ENCODE results near the gene CHMP4A.

CHMP4A gene

DNA sequence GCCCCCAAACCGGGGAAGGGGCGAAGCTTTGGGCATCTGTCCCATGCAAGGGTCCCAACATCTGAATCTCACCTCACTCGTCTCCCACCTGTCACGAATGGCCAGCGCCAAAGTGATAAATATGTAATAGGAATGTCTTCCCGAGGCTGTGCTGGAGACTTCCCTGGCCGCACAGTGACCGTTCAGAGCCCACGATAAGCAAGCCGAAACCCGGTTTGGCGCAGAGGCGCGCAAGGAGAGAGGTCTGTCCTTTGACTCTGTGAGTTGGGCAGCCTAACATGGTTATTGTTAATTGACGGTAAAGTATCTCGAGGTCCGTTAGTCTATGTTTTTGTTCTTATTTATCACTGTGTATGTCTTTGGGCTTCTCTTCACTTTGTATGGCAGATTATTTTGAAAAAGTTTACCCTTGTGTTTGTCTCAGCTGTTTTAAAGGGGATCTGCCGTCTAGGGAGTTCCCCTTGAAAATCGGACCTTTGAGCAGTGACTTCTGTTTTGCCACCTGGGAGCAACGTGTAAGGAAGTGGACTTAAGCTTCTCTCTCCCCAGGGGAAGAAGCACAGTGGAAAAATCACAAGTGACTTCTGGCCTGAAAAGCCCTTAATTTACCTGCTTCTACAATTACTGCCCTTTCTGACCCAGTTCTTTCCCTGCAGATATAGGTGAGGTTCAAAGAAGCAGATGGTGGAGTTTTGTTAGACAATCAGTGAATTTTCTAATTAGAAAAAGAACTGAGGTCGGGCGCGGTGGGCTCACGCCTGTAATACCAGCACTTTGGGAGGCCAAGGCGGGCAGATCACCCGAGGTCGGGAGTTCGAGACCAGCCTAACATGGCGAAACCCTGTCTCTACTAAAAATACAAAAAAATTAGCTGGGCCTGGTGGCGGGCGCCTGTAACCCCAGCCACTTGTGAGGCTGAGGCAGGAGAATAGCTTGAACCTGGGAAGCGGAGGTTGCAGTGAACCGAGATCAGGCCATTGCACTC lies 16.9 kb downstream of the CHMP4A start:
- no peaks in the 10 kb centered on the region for H3K9me3 Mint-ChIP-seq (ENCODE audit: low read depth)
- H3K4me3 Mint-ChIP-seq: peak overlapping the region; percentile 91
- peaks cover 51% of the 10 kb centered on the region for H3K4me1 Mint-ChIP-seq (ENCODE audit: low read depth)

DNA sequence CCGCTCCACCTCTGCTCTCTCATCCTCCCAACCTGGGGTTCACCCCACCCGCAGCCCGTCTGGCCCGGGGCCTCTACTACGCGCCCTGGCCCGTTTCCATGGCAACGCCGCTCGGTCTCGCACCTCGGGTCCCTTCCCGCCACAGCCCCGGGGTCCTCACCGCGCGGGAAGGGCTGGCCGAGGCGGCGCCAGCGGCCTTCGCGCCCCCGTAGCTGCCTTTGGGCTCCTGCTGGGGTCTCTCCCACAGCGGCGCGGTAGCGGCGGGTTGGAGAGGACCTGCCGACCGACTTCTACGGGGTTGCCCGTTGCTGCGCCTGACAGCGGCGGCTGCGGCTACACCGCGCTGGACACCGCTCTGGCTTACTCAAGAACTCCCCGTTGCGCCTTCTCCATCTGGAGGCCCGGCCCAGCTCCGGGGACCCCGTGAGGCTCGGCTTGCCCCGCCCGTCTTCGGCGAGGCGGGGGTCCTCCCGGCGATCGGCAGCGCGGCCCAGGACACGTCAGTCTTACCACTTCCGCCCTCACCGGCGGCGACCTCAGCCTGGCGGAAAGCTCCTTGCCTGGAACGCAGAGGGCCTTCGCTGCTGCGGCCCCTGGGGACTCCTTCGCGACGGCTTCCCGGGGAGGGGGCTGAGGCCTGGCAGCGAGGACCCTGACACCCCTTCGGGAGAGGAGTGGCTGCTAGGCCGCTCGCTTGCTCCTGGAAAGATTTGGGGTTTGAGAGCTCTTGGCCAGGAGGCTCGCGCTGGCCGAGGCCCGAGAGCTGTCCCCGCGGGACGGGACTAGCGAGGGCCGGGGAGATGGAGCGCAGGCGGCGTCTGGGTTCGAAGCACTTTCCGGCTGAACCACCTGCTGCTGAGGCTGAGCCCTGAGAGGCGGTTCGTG lies 17.9 kb downstream of the CHMP4A start, which contains the start of gene TM9SF1:
TSS of gene TM9SF1 (minus strand) at position 256 of the 885 bp plus-strand sequence. CDS start 422 bp downstream, outside the sequence.
- Mint-ChIP-seq H3K36me3 (peaks cover 14% of the 10 kb centered on the region), H3K4me3 (peak within 1 kb of the TSS; percentile 91), H3K4me1 (ENCODE audit: low read depth) (peaks cover 54% of the 10 kb centered on the region), H3K27me3 (no peaks in the 10 kb centered on the region), H3K9me3 (ENCODE audit: low read depth) (no peaks in the 10 kb centered on the region), H3K27ac (peak within 1 kb of the TSS; percentile 97)

More for the DNA sequence above, 16.9 kb downstream of the CHMP4A start:
- Mint-ChIP-seq H3K36me3 (peaks cover 15% of the 10 kb centered on the region), H3K27me3 (no peaks in the 10 kb centered on the region), H3K27ac (peak overlapping the region; percentile 97)

DNA sequence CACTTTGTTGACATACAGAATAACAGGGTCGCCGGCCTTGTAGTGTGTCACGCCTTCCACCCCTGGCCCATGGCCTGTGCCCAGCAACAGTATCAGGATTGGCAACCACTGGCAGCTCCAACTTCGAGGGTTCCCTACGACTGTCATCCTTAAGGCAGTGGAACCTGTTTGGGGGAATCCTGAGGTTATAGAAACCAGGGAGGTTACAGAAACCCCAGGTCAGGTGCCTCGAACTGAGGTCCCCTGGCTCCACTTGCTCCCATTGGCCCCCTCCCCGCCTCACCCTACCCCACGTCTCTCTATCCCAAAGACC lies 18.5 kb downstream of the CHMP4A start:
- Mint-ChIP-seq H3K27me3 (no peaks in the 10 kb centered on the region), H3K9me3 (ENCODE audit: low read depth) (no peaks in the 10 kb centered on the region), H3K36me3 (peaks cover 14% of the 10 kb centered on the region), H3K4me3 (peak overlapping the region; percentile 91), H3K4me1 (ENCODE audit: low read depth) (peaks cover 58% of the 10 kb centered on the region), H3K27ac (peak overlapping the region; percentile 97)

DNA sequence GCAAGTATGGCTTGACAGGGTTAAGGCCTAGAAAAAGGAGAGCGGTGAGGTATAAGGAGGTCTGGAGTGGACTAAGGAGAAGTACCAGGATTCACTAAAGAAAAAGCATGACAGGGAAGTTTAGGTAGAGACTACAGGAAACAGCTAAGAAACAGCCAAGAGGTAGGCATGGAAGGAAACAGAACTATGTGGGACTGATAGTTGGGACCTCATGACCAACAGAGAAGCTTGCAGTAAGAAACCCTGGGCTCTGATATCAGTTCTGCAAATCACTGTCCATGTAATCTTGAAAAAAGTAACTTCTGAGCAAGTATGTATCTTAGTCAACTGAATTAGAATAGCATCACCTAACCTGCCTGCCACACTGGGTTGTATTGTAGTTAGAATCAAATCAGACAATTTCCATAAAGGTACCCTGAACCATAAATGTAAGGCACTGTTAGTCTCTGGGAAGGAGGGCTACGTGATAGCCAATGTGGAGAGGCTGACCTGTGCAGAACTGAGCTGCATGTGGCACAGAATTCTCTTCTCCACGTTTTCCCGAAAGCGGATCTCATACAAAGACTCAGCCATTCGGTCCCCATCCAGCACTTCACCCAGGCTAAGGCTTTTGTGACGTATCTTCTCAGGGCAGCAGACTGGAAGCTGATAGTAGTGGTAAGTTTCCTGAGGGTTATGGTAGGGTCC lies 19.0 kb downstream of the CHMP4A start:
- no peaks in the 10 kb centered on the region for H3K9me3 Mint-ChIP-seq (ENCODE audit: low read depth)
- H3K4me1 Mint-ChIP-seq (ENCODE audit: low read depth): peaks cover 59% of the 10 kb centered on the region
- peak overlapping the region; percentile 91 for H3K4me3 Mint-ChIP-seq
- H3K27ac Mint-ChIP-seq: peak overlapping the region; percentile 97
- no peaks in the 10 kb centered on the region for H3K27me3 Mint-ChIP-seq
- peaks cover 14% of the 10 kb centered on the region for H3K36me3 Mint-ChIP-seq

DNA sequence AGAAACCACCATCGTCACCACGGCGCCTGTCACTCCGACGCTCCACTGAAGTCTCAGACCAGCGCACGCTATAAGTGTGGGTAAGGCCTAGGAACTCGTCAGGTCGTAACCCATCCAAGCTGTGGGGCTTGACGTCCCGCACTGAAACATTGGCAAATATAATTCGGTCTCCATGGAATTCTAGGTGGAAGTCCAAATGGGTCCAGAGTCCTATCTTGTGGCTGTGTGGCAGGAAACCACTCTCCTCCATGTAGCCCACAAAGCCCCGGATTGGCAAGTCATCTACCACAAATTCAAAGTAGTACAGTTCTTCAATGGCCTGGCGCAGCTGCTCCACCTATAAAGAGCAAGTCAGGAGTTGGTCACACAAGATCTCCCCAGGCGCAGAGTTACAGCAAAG lies 20.4 kb downstream of the CHMP4A start:
- Mint-ChIP-seq H3K36me3 (peaks cover 13% of the 10 kb centered on the region), H3K9me3 (ENCODE audit: low read depth) (no peaks in the 10 kb centered on the region), H3K4me1 (ENCODE audit: low read depth) (peaks cover 55% of the 10 kb centered on the region), H3K27me3 (no peaks in the 10 kb centered on the region), H3K4me3 (peak overlapping the region; percentile 44), H3K27ac (peak overlapping the region; percentile 46)

DNA sequence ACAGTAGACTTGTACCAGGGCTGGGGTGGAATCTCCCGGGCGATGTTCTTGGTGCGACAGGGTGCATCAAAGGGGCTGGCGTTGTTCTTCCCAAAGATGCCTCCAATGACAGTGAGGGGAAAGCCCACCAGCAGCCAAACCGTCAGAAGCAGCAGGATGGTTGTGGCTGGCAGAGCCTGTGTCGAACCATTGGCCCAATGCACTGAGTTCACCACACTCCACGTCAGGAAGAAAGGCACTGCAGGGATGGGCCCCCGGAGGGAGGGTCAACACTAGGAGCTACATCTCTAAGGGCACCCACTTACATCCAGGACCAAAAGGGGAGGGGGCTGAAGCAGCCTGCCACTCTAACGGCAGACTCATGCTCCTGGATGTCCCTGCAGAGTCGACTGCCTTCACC lies 22.9 kb downstream of the CHMP4A start:
- Mint-ChIP-seq H3K36me3 (peaks cover 18% of the 10 kb centered on the region), H3K4me1 (ENCODE audit: low read depth) (peaks cover 52% of the 10 kb centered on the region), H3K4me3 (no peak overlapping the region), H3K27ac (no peak overlapping the region), H3K9me3 (ENCODE audit: low read depth) (no peaks in the 10 kb centered on the region), H3K27me3 (no peaks in the 10 kb centered on the region)

DNA sequence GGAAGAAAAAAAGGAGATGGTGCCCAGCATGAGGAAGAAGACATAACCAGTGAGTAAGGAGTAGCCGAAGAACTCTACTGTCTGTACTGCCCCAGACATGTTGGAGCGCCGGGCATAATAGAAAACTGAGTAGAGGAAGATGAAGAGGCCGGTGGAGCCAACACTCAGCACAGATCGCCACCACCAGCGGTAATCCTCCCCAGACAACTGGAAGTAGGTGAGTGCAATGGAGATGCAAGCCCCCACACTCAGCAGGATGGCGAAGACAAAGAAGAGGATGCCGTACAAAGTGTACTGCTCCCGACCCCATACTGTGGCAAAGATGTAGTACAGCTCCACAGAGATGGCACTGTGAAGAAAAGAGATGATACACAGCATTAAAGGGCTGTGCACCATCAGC lies 23.8 kb downstream of the CHMP4A start:
- Mint-ChIP-seq H3K36me3 (peaks cover 18% of the 10 kb centered on the region), H3K4me1 (ENCODE audit: low read depth) (peaks cover 48% of the 10 kb centered on the region), H3K4me3 (peak overlapping the region; percentile 93), H3K27me3 (no peaks in the 10 kb centered on the region), H3K9me3 (ENCODE audit: low read depth) (no peaks in the 10 kb centered on the region), H3K27ac (peak overlapping the region; percentile 90)

DNA sequence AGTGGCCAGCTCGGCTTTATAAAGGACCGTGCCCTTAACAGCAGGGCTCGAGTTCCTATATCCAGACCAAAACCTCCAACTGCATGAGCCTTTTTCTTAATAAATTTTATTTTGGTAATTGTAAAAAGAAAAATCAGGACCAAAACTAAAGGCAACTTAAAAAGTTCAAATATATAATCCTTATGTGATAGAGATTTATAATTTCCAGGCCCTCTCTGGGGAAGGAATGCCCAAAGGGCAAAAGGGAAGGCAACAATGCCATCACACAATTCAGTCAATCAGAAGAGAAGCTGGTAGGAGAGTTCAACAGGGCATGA lies 24.3 kb downstream of the CHMP4A start:
- H3K4me1 Mint-ChIP-seq (ENCODE audit: low read depth): peaks cover 44% of the 10 kb centered on the region
- H3K36me3 Mint-ChIP-seq: peaks cover 17% of the 10 kb centered on the region
- peak overlapping the region; percentile 90 for H3K27ac Mint-ChIP-seq
- no peaks in the 10 kb centered on the region for H3K27me3 Mint-ChIP-seq
- no peaks in the 10 kb centered on the region for H3K9me3 Mint-ChIP-seq (ENCODE audit: low read depth)
- peak overlapping the region; percentile 93 for H3K4me3 Mint-ChIP-seq

DNA sequence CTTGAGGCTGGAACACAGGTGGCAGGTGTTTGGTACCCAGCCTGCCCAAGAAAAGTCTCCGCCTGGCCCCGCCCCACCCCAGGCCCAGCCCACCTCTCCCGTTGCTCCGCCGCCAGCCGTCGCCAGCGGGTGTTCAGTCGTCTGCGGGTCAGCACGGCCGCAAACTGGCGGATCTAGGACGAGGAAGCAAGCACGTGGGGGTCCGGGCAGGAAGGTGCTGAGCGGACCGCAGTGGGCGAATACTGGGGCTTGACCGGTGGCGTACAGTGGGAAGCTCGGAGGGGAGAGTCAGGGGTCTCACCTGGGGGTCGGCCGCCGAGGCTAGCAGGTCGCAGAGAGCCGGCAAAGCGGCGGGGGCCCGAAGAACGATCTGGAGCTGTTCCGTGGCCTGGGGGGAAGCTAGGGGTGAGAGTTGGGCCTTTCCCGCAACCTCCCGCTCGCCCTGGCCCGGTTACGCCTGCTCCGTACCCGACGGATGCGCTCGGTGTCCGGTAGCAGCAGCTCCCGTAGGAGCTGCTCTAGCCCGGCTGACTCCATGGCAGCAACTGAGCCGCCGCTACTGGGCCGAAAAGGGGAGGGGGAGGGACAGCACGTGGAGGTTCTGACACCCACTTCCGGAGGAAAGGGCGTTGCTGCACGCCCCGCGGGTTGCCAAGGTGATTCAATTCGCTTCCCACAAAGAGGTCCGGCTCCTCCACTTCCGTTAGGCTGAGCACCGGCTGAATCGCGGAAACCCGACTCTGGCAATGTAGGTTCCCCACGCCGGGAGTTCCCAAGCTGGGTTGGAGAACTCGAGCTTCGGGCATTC lies 24.8 kb downstream of the CHMP4A start, which contains the start of gene IPO4:
TSS of gene IPO4 (minus strand) at position 566 of the 808 bp plus-strand sequence. CDS start at position 537, 29 bp downstream.
- Mint-ChIP-seq H3K9me3 (ENCODE audit: low read depth) (no peaks in the 10 kb centered on the region), H3K27me3 (no peaks in the 10 kb centered on the region), H3K36me3 (peaks cover 15% of the 10 kb centered on the region), H3K4me1 (ENCODE audit: low read depth) (peaks cover 41% of the 10 kb centered on the region), H3K27ac (peak within 1 kb of the TSS; percentile 90), H3K4me3 (peak within 1 kb of the TSS; percentile 93)

DNA sequence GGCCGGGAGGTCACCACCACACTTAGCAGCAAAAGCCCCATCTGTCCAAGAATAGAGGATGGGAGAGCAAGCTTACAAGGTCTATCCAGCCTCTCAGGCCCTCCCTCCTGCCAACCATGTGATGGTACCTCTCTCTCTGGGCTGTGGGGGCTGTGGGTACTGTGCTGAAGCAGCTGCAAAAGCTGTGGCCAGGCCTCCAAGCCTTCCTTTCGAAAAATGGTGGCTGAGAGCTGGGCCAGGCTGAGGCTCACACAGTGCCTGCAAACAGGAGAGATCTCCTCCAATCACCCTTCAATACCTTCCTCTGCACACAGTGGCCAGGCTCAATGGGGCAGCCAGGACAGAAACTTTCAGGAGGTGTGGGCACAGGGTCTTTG lies 25.8 kb downstream of the CHMP4A start:
- Mint-ChIP-seq H3K4me1 (ENCODE audit: low read depth) (peaks cover 34% of the 10 kb centered on the region), H3K4me3 (peak overlapping the region; percentile 93), H3K9me3 (ENCODE audit: low read depth) (no peaks in the 10 kb centered on the region), H3K27ac (peak overlapping the region; percentile 90), H3K27me3 (no peaks in the 10 kb centered on the region), H3K36me3 (peaks cover 10% of the 10 kb centered on the region)

DNA sequence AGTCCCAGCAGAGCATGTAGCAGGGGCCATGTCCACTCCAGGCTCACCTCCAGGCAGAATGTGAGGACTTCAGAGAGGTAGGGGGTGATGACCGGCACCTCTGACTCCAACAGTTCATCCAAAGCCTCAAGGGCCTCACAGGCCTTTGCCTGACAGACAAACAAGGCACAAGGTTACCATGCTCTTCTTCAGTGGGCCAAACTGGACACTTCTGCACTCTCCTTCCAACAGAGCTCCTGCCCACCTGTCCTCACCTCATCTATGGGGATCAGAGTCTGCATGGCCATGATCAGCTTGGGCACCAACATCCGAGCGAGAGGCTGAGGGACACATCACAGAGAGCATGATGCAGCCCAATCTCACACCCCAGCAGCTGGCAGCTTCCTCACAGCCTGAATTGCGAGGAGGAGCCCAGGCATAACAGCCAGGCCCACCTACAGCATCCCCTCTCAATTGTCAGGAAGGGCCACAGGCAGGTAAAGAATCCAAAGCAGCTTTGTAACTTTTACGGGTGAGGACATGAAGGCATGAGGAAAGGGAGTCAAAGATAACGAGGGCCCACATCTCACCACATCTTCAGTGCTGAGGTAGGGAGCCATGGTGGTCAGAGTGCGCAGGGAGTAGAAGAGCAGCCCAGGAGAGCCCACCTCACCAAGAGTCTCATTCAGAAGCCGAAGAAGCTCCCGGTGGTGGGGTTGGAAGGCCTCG lies 26.3 kb downstream of the CHMP4A start:
- H3K27me3 Mint-ChIP-seq: no peaks in the 10 kb centered on the region
- H3K9me3 Mint-ChIP-seq (ENCODE audit: low read depth): no peaks in the 10 kb centered on the region
- H3K4me1 Mint-ChIP-seq (ENCODE audit: low read depth): peaks cover 29% of the 10 kb centered on the region
- H3K27ac Mint-ChIP-seq: no peak overlapping the region
- H3K4me3 Mint-ChIP-seq: peak overlapping the region; percentile 93
- H3K36me3 Mint-ChIP-seq: peaks cover 7% of the 10 kb centered on the region

DNA sequence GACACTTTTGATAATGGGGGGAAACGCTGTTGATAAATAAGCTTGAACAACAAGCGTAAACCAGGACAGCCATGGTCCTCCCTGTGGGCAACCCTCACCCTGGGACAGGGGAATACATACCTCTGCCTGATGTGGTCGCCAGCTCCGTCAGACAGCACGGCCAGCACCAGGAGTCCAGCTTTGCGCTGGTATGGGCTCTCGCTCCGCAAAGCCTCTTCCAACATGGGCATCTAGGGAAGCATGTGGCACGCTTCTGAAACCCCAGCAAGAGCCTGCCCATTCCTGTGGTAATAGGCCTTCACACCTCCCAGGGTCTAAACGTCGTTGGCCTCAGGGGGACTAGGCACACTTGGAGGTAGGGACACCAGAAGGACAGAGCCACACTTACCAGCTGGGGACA lies 27.5 kb downstream of the CHMP4A start:
- Mint-ChIP-seq H3K27ac (no peak overlapping the region), H3K27me3 (no peaks in the 10 kb centered on the region), H3K9me3 (ENCODE audit: low read depth) (no peaks in the 10 kb centered on the region), H3K36me3 (peaks cover 7% of the 10 kb centered on the region), H3K4me1 (ENCODE audit: low read depth) (peaks cover 23% of the 10 kb centered on the region), H3K4me3 (no peak overlapping the region)

DNA sequence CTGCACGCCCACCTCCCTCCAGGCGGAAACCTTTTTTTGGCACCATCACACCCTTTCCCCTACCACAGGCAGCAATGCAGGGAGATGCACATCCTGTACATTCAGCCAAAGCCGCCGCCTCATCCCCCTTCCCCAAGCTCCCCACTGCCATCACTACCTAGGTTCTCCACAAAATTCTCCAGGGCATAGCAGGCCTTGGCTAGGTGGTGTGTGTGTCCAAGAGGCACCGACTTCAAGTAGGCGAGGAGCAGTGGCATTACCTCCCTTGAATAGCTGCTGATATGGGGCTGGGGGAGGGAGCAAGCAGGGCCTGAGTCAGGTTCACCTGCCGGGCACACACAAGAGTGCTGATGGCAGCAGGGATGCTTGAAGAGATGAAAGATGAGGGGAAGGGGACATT lies 28.3 kb downstream of the CHMP4A start:
- Mint-ChIP-seq H3K27ac (no peak overlapping the region), H3K9me3 (ENCODE audit: low read depth) (no peaks in the 10 kb centered on the region), H3K4me3 (no peak overlapping the region), H3K27me3 (no peaks in the 10 kb centered on the region), H3K4me1 (ENCODE audit: low read depth) (peaks cover 21% of the 10 kb centered on the region), H3K36me3 (peaks cover 7% of the 10 kb centered on the region)
